Measurements from ENCODE around the gene RFNG. TPM values are rescaled to one million over a fixed set of nuclear protein-coding genes. Genes with fewer than 3 reads are reported as not detected.
A peak's percentile ranks its signal among the peaks of the same experiment; 100 is the strongest.

RFNG gene
- total and polyA plus RNA-seq, 2 of the 4 experiments (the other 2 are of a cell fraction) = 6.8 to 47.3 TPM

- Histone ChIP-seq H4K20me1 (ENCODE audit: insufficient read depth, low read length) (peaks cover 3% of the 10 kb centered on the region; the same call in 1 of the 2 replicates), H3K36me3 (ENCODE audit: control insufficient read depth, insufficient read depth, low read length) (peaks cover 38% of the 10 kb centered on the region), H4K91ac (ENCODE audit: insufficient read depth, low read depth, low read length) (no peak overlapping the region), H4K8ac (ENCODE audit: low read depth in 2 of 2, low read length in 2 of 2) (peak overlapping the region; percentile 34 to 67), H2BK20ac (ENCODE audit: low read depth, low read length) (no peak overlapping the region), H3K79me1 (ENCODE audit: low read depth in 1 of 2, low read length in 2 of 2) (peaks cover 5 to 36% of the 10 kb centered on the region in 2 experiments; a peak in 3 of 4 replicates), H3K4me1 (ENCODE audit: control insufficient read depth, insufficient read depth, low read length) (peaks cover 10% of the 10 kb centered on the region), H2AK9ac (replicated peaks; ENCODE audit: low read depth, low read length, poor library complexity) (peak overlapping the region; percentile 98), H3K4me3 (ENCODE audit: insufficient read depth, low read depth, low read length) (peak overlapping the region; percentile 57), H2BK15ac (ENCODE audit: low read depth, low read length) (no peak overlapping the region), H3K4ac (ENCODE audit: low read depth, low read length) (peak overlapping the region; percentile 29), H3K14ac (replicated peaks; ENCODE audit: low read depth, low read length) (no peak overlapping the region; the same call in 1 of the 2 replicates), H3K9ac (ENCODE audit: low read depth, low read length) (peak overlapping the region; percentile 76), H3K27ac (ENCODE audit: insufficient read depth, low read length) (peak overlapping the region; percentile 51), H2BK120ac (ENCODE audit: low read depth, low read length) (no peak overlapping the region), H2BK5ac (ENCODE audit: low read depth, low read length, poor library complexity, severe bottlenecking) (no peak overlapping the region), H3K18ac (ENCODE audit: low read depth, low read length) (no peak overlapping the region), H4K5ac (ENCODE audit: low read depth, low read length) (peak overlapping the region; percentile 25; the same call in 1 of the 2 replicates), H3K23ac (ENCODE audit: low read depth, low read length) (no peak overlapping the region; the same call in 1 of the 2 replicates), H3K56ac (ENCODE audit: extremely low read depth, insufficient read depth, low read length) (no peak overlapping the region), H2AK5ac (ENCODE audit: low read depth, low read length) (peak overlapping the region; percentile 43), H3K4me2 (ENCODE audit: low read depth, low read length) (peak overlapping the region; percentile 88), H2AFZ (replicated peaks; ENCODE audit: low read length, poor library complexity) (peak overlapping the region; percentile 100), H3K27me3 (ENCODE audit: control insufficient read depth, insufficient read depth, low read length) (no peaks in the 10 kb centered on the region), H3K9me3 (ENCODE audit: control insufficient read depth, insufficient read depth, low read length) (no peaks in the 10 kb centered on the region), H3K9me1 (ENCODE audit: insufficient read depth, low read length) (no peaks in the 10 kb centered on the region; the same call in 1 of the 2 replicates)
- intact Hi-C loops (cut with micrococcal nuclease) = no loop called here
- ATAC-seq (ENCODE audit: low read depth) (no peak), DNase-seq (no peak)
- BruUV-seq (replicated peaks) = no TSS peak
- TF ChIP-seq BHLHE40 (IDR thresholded peaks at IDR 0.05; ENCODE audit: low read depth, low read length) (no peak), CEBPB (IDR thresholded peaks at IDR 0.05; ENCODE audit: low read depth, low read length) (no peak), CTCF (conservative IDR thresholded peaks at IDR 0.05; ENCODE audit: low read depth, low read length) (no peak), SMC3 (IDR thresholded peaks at IDR 0.05; ENCODE audit: low read depth, low read length) (no peak), RCOR1 (IDR thresholded peaks at IDR 0.05; ENCODE audit: insufficient replicate concordance, low read length) (no peak), POLR2A (IDR thresholded peaks at IDR 0.05; ENCODE audit: low read depth, low read length) (no peak), MXI1 (IDR thresholded peaks at IDR 0.05; ENCODE audit: borderline replicate concordance, low read depth, low read length) (no peak), MAFK (IDR thresholded peaks at IDR 0.05; ENCODE audit: low read depth, low read length) (no peak), FOS (IDR thresholded peaks at IDR 0.05; ENCODE audit: low read depth, low read length) (no peak)
- POLR2A ChIA-PET (ENCODE audit: unreplicated experiment) = no interaction called here
- WGBS, 2 experiments (ENCODE audit: extremely low coverage in 2 of 2, insufficient read length in 1 of 2) = 44% methylated on average over 30 of the region's 36 CpGs; no CpG with 5 or more reads in 1 of the 2 experiments
- dilution Hi-C loops (cut with HindIII; ENCODE audit: low sequenced_read_pairs, unreplicated experiment) = no loop called here
- CTCF ChIA-PET = no interaction called here
- in situ Hi-C loops (cut with MboI; ENCODE audit: low sequenced_read_pairs) = no loop called here
Measured at GRCh38 chr17:82064433-82065192, 13.0 kb upstream of the RFNG start.
